ENCODE data around the gene HOXB4. TPM values are rescaled to one million over a fixed set of nuclear protein-coding genes. Genes with fewer than 3 reads are reported as not detected.

Gene HOXB4
- total and polyA plus RNA-seq, 2 donors from 2014 or later = 4.4 to 22.6 TPM

- Histone ChIP-seq H3K9ac (ENCODE audit: low read length in 3 of 3) (peak overlapping the region; percentile 86 to 99 (median 88)), H3K9me3 (ENCODE audit: control insufficient read depth in 2 of 3, insufficient read depth in 1 of 3, low read length in 3 of 3) (no peaks in the 10 kb centered on the region), H3K4me3 (ENCODE audit: low read length in 3 of 3) (peak overlapping the region; percentile 70 to 89 (median 85)), H3K27me3 (ENCODE audit: control insufficient read depth, insufficient read depth, low read length) (no peaks in the 10 kb centered on the region), H3K4me1 (ENCODE audit: control insufficient read depth in 2 of 3, insufficient read depth in 2 of 3, low read depth in 1 of 3, low read length in 3 of 3) (peaks cover 7 to 15% (median 12%) of the 10 kb centered on the region in 3 donors), H3K36me3 (ENCODE audit: control insufficient read depth in 2 of 3, insufficient read depth in 3 of 3, low read length in 3 of 3) (no peaks in the 10 kb centered on the region), H3K27ac (ENCODE audit: low read depth in 2 of 2, low read length in 2 of 2) (peak overlapping the region; percentile 97 to 98)
- intact Hi-C loops (cut with DNase I) = loop anchor here (5.0 kb wide), 1 partner anchor 36 kb away; the partner anchor contains the start of gene HOXB4
- FAIRE-seq (no peak), DNase-seq (peak; percentile 82 to 90 (median 88))
- TF ChIP-seq CTCF (IDR thresholded peaks at IDR 0.05; ENCODE audit: borderline replicate concordance, extremely low read depth, insufficient read depth) = no peak
These were observed 36.5 kb downstream of the HOXB4 start for GRCh38 chr17:48541577-48542113.

GRCh38 chr17:48541036-48541576 is 37.0 kb downstream of the HOXB4 start:
- Histone ChIP-seq H3K4me1 (ENCODE audit: control insufficient read depth in 2 of 3, insufficient read depth in 2 of 3, low read depth in 1 of 3, low read length in 3 of 3) (peaks cover 3 to 13% (median 11%) of the 10 kb centered on the region in 3 donors), H3K4me3 (ENCODE audit: low read length in 3 of 3) (peak overlapping the region; percentile 70 to 89 (median 85)), H3K36me3 (ENCODE audit: control insufficient read depth in 2 of 3, insufficient read depth in 3 of 3, low read length in 3 of 3) (no peaks in the 10 kb centered on the region), H3K9me3 (ENCODE audit: control insufficient read depth in 2 of 3, insufficient read depth in 1 of 3, low read length in 3 of 3) (no peaks in the 10 kb centered on the region), H3K27me3 (ENCODE audit: control insufficient read depth, insufficient read depth, low read length) (no peaks in the 10 kb centered on the region), H3K9ac (ENCODE audit: low read length in 3 of 3) (peak overlapping the region; percentile 58 to 99 (median 85)), H3K27ac (ENCODE audit: low read depth in 2 of 2, low read length in 2 of 2) (peak overlapping the region; percentile 97 to 98)
- no peak for TF ChIP-seq CTCF (IDR thresholded peaks at IDR 0.05; ENCODE audit: borderline replicate concordance, extremely low read depth, insufficient read depth)
- peak in 1 of 5 donors; percentile 67 for DNase-seq
- FAIRE-seq = no peak
- intact Hi-C loops (cut with DNase I) = loop anchor here (5.0 kb wide), 1 partner anchor 36 kb away; the partner anchor contains the start of gene HOXB4

GRCh38 chr17:48540213-48540612 is 37.9 kb downstream of the HOXB4 start:
- DNase-seq (peak in 2 of 5 donors; percentile 42 to 66), FAIRE-seq (no peak)
- Histone ChIP-seq H3K4me1 (ENCODE audit: control insufficient read depth in 2 of 3, insufficient read depth in 2 of 3, low read depth in 1 of 3, low read length in 3 of 3) (peaks cover 0 to 8% (median 5%) of the 10 kb centered on the region in 3 donors), H3K27ac (ENCODE audit: low read depth in 2 of 2, low read length in 2 of 2) (peak overlapping the region in 1 of 2 donors; percentile 18), H3K36me3 (ENCODE audit: control insufficient read depth in 2 of 3, insufficient read depth in 3 of 3, low read length in 3 of 3) (no peaks in the 10 kb centered on the region), H3K27me3 (ENCODE audit: control insufficient read depth, insufficient read depth, low read length) (no peaks in the 10 kb centered on the region), H3K9me3 (ENCODE audit: control insufficient read depth in 2 of 3, insufficient read depth in 1 of 3, low read length in 3 of 3) (no peaks in the 10 kb centered on the region), H3K9ac (ENCODE audit: low read length in 3 of 3) (peak overlapping the region in 1 of 3 donors; percentile 28), H3K4me3 (ENCODE audit: low read length in 3 of 3) (peak overlapping the region in 1 of 3 donors; percentile 26)
- intact Hi-C loops (cut with DNase I) = loop anchor here (5.0 kb wide), 1 partner anchor 37 kb away; the partner anchor contains the start of gene HOXB4
- TF ChIP-seq CTCF (IDR thresholded peaks at IDR 0.05; ENCODE audit: borderline replicate concordance, extremely low read depth, insufficient read depth) = no peak
